Stimulated activated naive CD8-positive, alpha-beta T cell treated with anti-CD3 and anti-CD28 coated beads, Interleukin-15, amount 100 ng/mL, for 72 hours (primary cell): ENCODE measurements around the gene POP5.

ENCODE experiments used
- ATAC-seq: fragments of 150-1000 bp; cut with Tn5 transposase; 2 replicates; pipeline ENCODE4 v1.10.0; 2021; ENCODE audit warnings: mild to moderate bottlenecking, moderate library complexity
- DNase-seq, 2 donors: peaks; one replicate each; pipeline ENCODE4 v3.0.0; 2021 to 2022
- H3K27ac Mint-ChIP-seq, 2 donors: one replicate each; pipeline ENCODE4 v1.8.0; 2022; ENCODE audit warnings: mild to moderate bottlenecking in 2 of 2, mixed read lengths in 2 of 2, moderate library complexity in 2 of 2
- H3K27me3 Mint-ChIP-seq: one replicate; pipeline ENCODE4 v1.8.0; 2022; ENCODE audit warnings: mixed read lengths
- H3K4me1 Mint-ChIP-seq: one replicate; pipeline ENCODE4 v1.8.0; 2022; ENCODE audit warnings: mild to moderate bottlenecking, mixed read lengths
- H3K4me3 Mint-ChIP-seq, 2 donors: one replicate each; pipeline ENCODE4 v1.8.0; 2022; ENCODE audit warnings: mild to moderate bottlenecking in 2 of 2, mixed read lengths in 2 of 2, moderate library complexity in 1 of 2
- H3K9me3 Mint-ChIP-seq, 2 donors: one replicate each; pipeline ENCODE4 v1.8.0; 2022; ENCODE audit warnings: mixed read lengths in 2 of 2

POP5 gene

DNA sequence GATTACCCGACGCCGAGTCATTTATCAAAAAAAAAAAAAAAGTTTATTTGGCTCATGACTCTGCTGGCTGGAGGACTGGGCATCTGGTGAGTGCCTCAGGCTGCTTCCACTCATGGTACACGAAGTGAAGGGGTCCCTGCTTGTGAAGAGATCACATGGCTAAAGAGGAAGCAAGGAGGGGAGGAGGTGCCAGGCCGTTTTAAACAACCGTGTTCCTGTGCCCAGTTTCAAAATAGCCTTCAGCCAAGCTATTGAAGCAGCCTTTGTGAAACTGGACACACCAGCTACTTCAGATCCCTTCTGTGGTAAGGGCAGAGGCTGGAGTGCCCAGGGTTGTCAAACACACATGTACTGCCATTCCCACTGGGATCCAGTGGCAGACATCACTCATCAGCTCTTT is 7.6 kb downstream of the POP5 start:
- H3K9me3 Mint-ChIP-seq, result no peaks in the 10 kb centered on the region
- no peaks in the 10 kb centered on the region for H3K4me1 Mint-ChIP-seq
- ATAC-seq (no peak), DNase-seq (no peak)
- H3K4me3 Mint-ChIP-seq, result no peak overlapping the region
- H3K27me3 Mint-ChIP-seq, result no peaks in the 10 kb centered on the region
- no peak overlapping the region for H3K27ac Mint-ChIP-seq

GRCh38 chr12:120571299-120571698 is 9.9 kb downstream of the POP5 start:
- no peaks in the 10 kb centered on the region for H3K27me3 Mint-ChIP-seq
- DNase-seq (no peak), ATAC-seq (no peak)
- no peaks in the 10 kb centered on the region for H3K4me1 Mint-ChIP-seq
- H3K9me3 Mint-ChIP-seq, result no peaks in the 10 kb centered on the region
- H3K4me3 Mint-ChIP-seq, result no peak overlapping the region
- peak overlapping the region in 1 of 2 donors; percentile 7 for H3K27ac Mint-ChIP-seq

DNA sequence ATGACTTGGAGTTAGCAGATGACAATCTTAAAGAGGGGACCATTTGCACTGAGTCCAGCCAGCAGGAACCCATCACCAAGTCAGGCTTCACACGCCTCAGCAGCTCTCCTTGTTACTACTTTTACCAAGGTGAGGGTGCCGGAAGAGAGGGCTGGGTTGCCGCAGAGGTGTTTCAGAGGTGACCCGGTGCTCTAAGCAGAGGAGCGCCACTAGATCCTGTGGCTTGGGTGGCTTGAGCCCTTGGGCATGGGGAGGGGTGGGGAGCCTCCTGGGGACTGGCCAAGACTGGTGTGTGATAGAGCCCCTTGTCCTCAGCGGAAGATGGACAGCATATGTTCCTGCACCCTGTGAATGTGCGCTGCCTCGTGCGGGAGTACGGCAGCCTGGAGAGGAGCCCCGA is 17.7 kb downstream of the POP5 start:
- H3K9me3 Mint-ChIP-seq, result no peaks in the 10 kb centered on the region
- no peak for ATAC-seq
- H3K4me3 Mint-ChIP-seq, result no peak overlapping the region
- no peaks in the 10 kb centered on the region for H3K27me3 Mint-ChIP-seq
- peak overlapping the region in 1 of 2 donors; percentile 54 for H3K27ac Mint-ChIP-seq
- no peaks in the 10 kb centered on the region for H3K4me1 Mint-ChIP-seq
- no peak for DNase-seq

GRCh38 chr12:120562906-120563305 is 18.3 kb downstream of the POP5 start:
- no peaks in the 10 kb centered on the region for H3K4me1 Mint-ChIP-seq
- DNase-seq, result no peak
- H3K27me3 Mint-ChIP-seq, result no peaks in the 10 kb centered on the region
- H3K4me3 Mint-ChIP-seq, result no peak overlapping the region
- no peaks in the 10 kb centered on the region for H3K9me3 Mint-ChIP-seq
- ATAC-seq, result no peak
- H3K27ac Mint-ChIP-seq, result no peak overlapping the region

- no peak for ATAC-seq
Observed at GRCh38 chr12:120557589-120557988, 23.6 kb downstream of the POP5 start.

DNA sequence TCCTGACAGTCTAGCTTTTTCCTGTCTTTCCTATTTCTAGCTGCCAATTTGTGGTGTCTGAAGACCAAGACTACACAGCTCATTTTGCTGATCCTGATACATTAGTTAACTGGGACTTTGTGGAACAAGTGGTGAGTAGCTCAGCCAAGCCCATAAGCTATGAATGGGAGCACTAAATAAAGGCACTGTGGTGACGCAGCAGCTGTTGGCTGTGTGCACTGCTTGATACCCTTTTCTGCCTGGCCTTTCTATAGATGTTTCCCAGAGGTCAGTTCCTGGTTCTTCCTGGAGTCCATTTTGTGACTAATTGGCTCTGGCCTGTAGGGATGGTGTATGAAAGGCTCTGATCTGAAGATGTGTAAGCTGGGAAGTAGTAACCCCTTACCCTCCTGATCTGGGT is 26.5 kb downstream of the POP5 start:
- no peaks in the 10 kb centered on the region for H3K9me3 Mint-ChIP-seq
- no peaks in the 10 kb centered on the region for H3K27me3 Mint-ChIP-seq
- DNase-seq (no peak), ATAC-seq (no peak)
- peak overlapping the region in 1 of 2 donors; percentile 19 for H3K27ac Mint-ChIP-seq
- no peak overlapping the region for H3K4me3 Mint-ChIP-seq
- H3K4me1 Mint-ChIP-seq, result no peaks in the 10 kb centered on the region

More at GRCh38 chr12:120557589-120557988, 23.6 kb downstream of the POP5 start:
- DNase-seq, result no peak
- no peak overlapping the region for H3K27ac Mint-ChIP-seq
- H3K4me3 Mint-ChIP-seq, result no peak overlapping the region
- H3K9me3 Mint-ChIP-seq, result no peaks in the 10 kb centered on the region
- no peaks in the 10 kb centered on the region for H3K27me3 Mint-ChIP-seq
- H3K4me1 Mint-ChIP-seq, result no peaks in the 10 kb centered on the region

- H3K4me3 Mint-ChIP-seq, result no peak overlapping the region
- peaks cover 16% of the 10 kb centered on the region for H3K4me1 Mint-ChIP-seq
- H3K9me3 Mint-ChIP-seq, result no peaks in the 10 kb centered on the region
- ATAC-seq (no peak), DNase-seq (no peak)
- H3K27me3 Mint-ChIP-seq, result no peaks in the 10 kb centered on the region
- no peak overlapping the region for H3K27ac Mint-ChIP-seq
Observed at GRCh38 chr12:120546050-120546386, 35.2 kb downstream of the POP5 start.

- no peak overlapping the region for H3K27ac Mint-ChIP-seq
- H3K4me1 Mint-ChIP-seq, result peaks cover 22% of the 10 kb centered on the region
- no peaks in the 10 kb centered on the region for H3K27me3 Mint-ChIP-seq
- DNase-seq, result no peak
- H3K9me3 Mint-ChIP-seq, result no peaks in the 10 kb centered on the region
- ATAC-seq, result no peak
- no peak overlapping the region for H3K4me3 Mint-ChIP-seq
Observed at GRCh38 chr12:120544691-120545090, 36.5 kb downstream of the POP5 start.

GRCh38 chr12:120542166-120542565 is 39.0 kb downstream of the POP5 start:
- H3K27ac Mint-ChIP-seq, result no peak overlapping the region
- DNase-seq, result no peak
- H3K4me3 Mint-ChIP-seq, result no peak overlapping the region
- ATAC-seq, result no peak
- peaks cover 47% of the 10 kb centered on the region for H3K4me1 Mint-ChIP-seq
- no peaks in the 10 kb centered on the region for H3K27me3 Mint-ChIP-seq
- no peaks in the 10 kb centered on the region for H3K9me3 Mint-ChIP-seq

DNA sequence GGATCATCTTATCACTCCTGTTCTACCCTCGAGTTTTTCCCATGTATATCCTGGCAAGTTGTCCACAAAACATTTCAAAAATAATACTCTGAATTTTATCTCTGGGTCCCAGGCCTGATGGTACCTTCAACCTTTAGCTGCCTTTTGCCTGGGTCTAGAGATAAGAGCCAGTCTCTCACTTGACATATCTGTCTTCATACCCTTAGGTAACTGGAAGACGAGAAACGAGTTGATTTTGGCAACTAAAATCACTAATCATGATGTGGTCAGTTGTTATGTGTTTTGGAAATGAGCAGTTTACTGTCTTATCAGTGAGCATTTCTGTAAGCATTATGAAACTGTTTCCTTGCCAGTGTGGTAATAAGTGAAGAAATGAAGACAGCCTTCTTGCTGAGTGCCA is 40.8 kb downstream of the POP5 start:
- ATAC-seq (peak; percentile 35), DNase-seq (no peak)
- Mint-ChIP-seq H3K4me3 (peak overlapping the region in 1 of 2 donors; percentile 5), H3K27me3 (no peaks in the 10 kb centered on the region), H3K4me1 (peaks cover 64% of the 10 kb centered on the region), H3K27ac (peak overlapping the region; percentile 42 to 43), H3K9me3 (no peaks in the 10 kb centered on the region)

GRCh38 chr12:120539303-120539702 is 41.9 kb downstream of the POP5 start:
- DNase-seq (no peak), ATAC-seq (no peak)
- H3K27ac Mint-ChIP-seq, result no peak overlapping the region
- peak overlapping the region; percentile 19 to 95 for H3K4me3 Mint-ChIP-seq
- peaks cover 58% of the 10 kb centered on the region for H3K4me1 Mint-ChIP-seq
- no peaks in the 10 kb centered on the region for H3K9me3 Mint-ChIP-seq
- no peaks in the 10 kb centered on the region for H3K27me3 Mint-ChIP-seq

GRCh38 chr12:120538281-120539156 is 42.7 kb downstream of the POP5 start:
- peak overlapping the region; percentile 95 to 99 for H3K4me3 Mint-ChIP-seq
- no peak for ATAC-seq

GRCh38 chr12:120537856-120538220 is 43.4 kb downstream of the POP5 start:
- peak overlapping the region; percentile 95 to 99 for H3K4me3 Mint-ChIP-seq
- H3K27ac Mint-ChIP-seq, result no peak overlapping the region
- H3K9me3 Mint-ChIP-seq, result no peaks in the 10 kb centered on the region
- DNase-seq, result no peak
- H3K4me1 Mint-ChIP-seq, result peaks cover 63% of the 10 kb centered on the region
- ATAC-seq, result no peak
- H3K27me3 Mint-ChIP-seq, result no peaks in the 10 kb centered on the region

More at GRCh38 chr12:120538281-120539156, 42.7 kb downstream of the POP5 start:
- Mint-ChIP-seq H3K27me3 (no peaks in the 10 kb centered on the region), H3K4me1 (peaks cover 60% of the 10 kb centered on the region), H3K9me3 (no peaks in the 10 kb centered on the region), H3K27ac (peak overlapping the region; percentile 76 to 94)
- DNase-seq, result no peak

DNA sequence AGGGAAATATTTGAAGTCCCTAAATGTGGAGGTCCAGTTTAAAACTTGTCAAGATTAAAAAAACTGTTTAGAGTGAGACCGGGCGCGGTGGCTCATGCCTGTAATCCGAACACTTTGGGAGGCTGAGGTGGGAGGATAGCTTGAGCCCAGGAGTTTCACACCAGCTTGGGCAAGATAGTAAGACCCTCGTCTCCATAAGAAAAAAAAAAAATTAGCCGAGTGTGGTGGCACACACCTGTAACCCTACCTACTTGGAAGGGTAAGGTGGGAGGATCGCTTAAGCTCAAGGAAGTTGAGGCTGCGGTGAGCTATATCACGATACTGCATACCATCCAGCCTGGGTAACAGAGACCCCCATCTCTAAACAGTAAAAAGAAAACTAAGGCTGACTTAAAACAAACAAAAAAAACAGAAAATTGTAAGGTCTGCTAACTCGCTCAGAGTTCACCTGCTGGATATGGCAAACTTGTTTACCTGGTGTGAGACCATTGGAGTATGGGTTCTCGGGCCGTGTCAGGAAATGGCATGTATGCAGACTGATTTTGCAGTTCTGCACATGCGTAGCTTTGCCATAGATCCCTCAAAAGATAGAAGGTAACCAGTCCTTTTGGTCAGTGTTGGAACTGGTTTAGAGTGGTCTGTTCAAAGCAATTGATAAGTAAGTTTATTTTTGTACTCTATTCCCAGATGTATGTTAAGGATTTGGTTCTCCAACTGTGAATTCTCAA is 45.0 kb downstream of the POP5 start:
- H3K4me1 Mint-ChIP-seq, result peaks cover 59% of the 10 kb centered on the region
- peak in 1 of 2 donors; percentile 20 for DNase-seq
- H3K27me3 Mint-ChIP-seq, result no peaks in the 10 kb centered on the region
- H3K27ac Mint-ChIP-seq, result peak overlapping the region; percentile 42 to 77
- H3K9me3 Mint-ChIP-seq, result no peaks in the 10 kb centered on the region
- peak; percentile 35 for ATAC-seq
- H3K4me3 Mint-ChIP-seq, result peak overlapping the region; percentile 95 to 99

- H3K27me3 Mint-ChIP-seq, result no peaks in the 10 kb centered on the region
Observed at GRCh38 chr12:120534703-120535655, 46.2 kb downstream of the POP5 start.

More at GRCh38 chr12:120534703-120535655, 46.2 kb downstream of the POP5 start:
- ATAC-seq (peak; percentile 80), DNase-seq (peak; percentile 60 to 69)
- no peaks in the 10 kb centered on the region for H3K9me3 Mint-ChIP-seq
- H3K4me1 Mint-ChIP-seq, result peaks cover 56% of the 10 kb centered on the region
- H3K27ac Mint-ChIP-seq, result peak overlapping the region; percentile 98 to 100
- peak overlapping the region; percentile 95 to 99 for H3K4me3 Mint-ChIP-seq
